ENCODE measurements around the gene C10orf53.
"Not testable (repeated sequence)": the region's sequence is repeated elsewhere in the genome, so short reads cannot be mapped to it uniquely, and the experiment has no call there.

The C10orf53 gene

GRCh38 chr10:49711481-49711880 is 32.0 kb downstream of the C10orf53 start:
- H3K9me3 ChIP-seq (ENCODE audit: control insufficient read depth, insufficient read depth, low read depth, low read length): no peaks in the 10 kb centered on the region
- no peak for TF ChIP-seq ZNF248 (tag by site-specific recombination; IDR thresholded peaks at IDR 0.05)
- no peak for TF ChIP-seq ZNF792 (tag by site-specific recombination; IDR thresholded peaks at IDR 0.05)
- TF ChIP-seq ZNF37A (tag by site-specific recombination; IDR thresholded peaks at IDR 0.05): no peak
- no peak for TF ChIP-seq SETDB1 (IDR thresholded peaks at IDR 0.05; ENCODE audit: insufficient read length, low read length)
- no peak for TF ChIP-seq PRDM2 (tag by site-specific recombination; IDR thresholded peaks at IDR 0.05; ENCODE audit: borderline replicate concordance)
- no peak for TF ChIP-seq ZNF133 (tag by site-specific recombination; IDR thresholded peaks at IDR 0.05)
- TF ChIP-seq KLF1 (tag by site-specific recombination; IDR thresholded peaks at IDR 0.05): no peak
- no peak for TF ChIP-seq ZNF747 (tag by site-specific recombination; IDR thresholded peaks at IDR 0.05)
- H3K36me3 ChIP-seq (ENCODE audit: control insufficient read depth in 2 of 2, insufficient read depth in 1 of 2, low read length in 2 of 2): no peaks in the 10 kb centered on the region
- ChIA-PET POLR2A (no interaction called here), CTCF (interaction anchor here (0.6 kb wide), 1 partner anchor 118 kb away, joined by 5 read pairs; no protein-coding TSS in a partner anchor)
- no peak overlapping the region for H3K27ac ChIP-seq (ENCODE audit: extremely low read depth, low read depth, low read length)
- no peaks in the 10 kb centered on the region for H3K4me1 ChIP-seq (ENCODE audit: control insufficient read depth, insufficient read depth, low read length)
- H3K4me3 ChIP-seq (ENCODE audit: low read depth, low read length): no peak overlapping the region

- no peaks in the 10 kb centered on the region for H3K9me3 ChIP-seq (ENCODE audit: control insufficient read depth, insufficient read depth, low read depth, low read length)
- no peak overlapping the region for H3K27ac ChIP-seq (ENCODE audit: extremely low read depth, low read depth, low read length)
- CTCF ChIA-PET: no interaction called here
- POLR2A ChIA-PET: no interaction called here
- TF ChIP-seq ZNF521 (tag by site-specific recombination; IDR thresholded peaks at IDR 0.05) (no peak), ZNF2 (tag by site-specific recombination; IDR thresholded peaks at IDR 0.05) (no peak), ZBTB48 (tag by site-specific recombination; IDR thresholded peaks at IDR 0.05) (no peak), GLI2 (tag by site-specific recombination; IDR thresholded peaks at IDR 0.05; ENCODE audit: borderline replicate concordance, low read depth) (no peak), ZNF221 (tag by site-specific recombination; IDR thresholded peaks at IDR 0.05; ENCODE audit: borderline replicate concordance) (no peak), TRIM28 (IDR thresholded peaks at IDR 0.05; ENCODE audit: borderline replicate concordance, low read length) (no peak), ZNF585B (tag by site-specific recombination; IDR thresholded peaks at IDR 0.05) (no peak), SCRT1 (tag by site-specific recombination; IDR thresholded peaks at IDR 0.05; ENCODE audit: borderline replicate concordance) (no peak), ZNF138 (tag by site-specific recombination; IDR thresholded peaks at IDR 0.05; ENCODE audit: borderline replicate concordance) (no peak), SP2 (tag by site-specific recombination; IDR thresholded peaks at IDR 0.05) (no peak), MZF1 (tag by site-specific recombination; IDR thresholded peaks at IDR 0.05; ENCODE audit: borderline replicate concordance) (no peak), ZSCAN30 (tag by site-specific recombination; IDR thresholded peaks at IDR 0.05) (no peak), ZSCAN23 (tag by site-specific recombination; IDR thresholded peaks at IDR 0.05) (no peak), KLF16 (tag by site-specific recombination; IDR thresholded peaks at IDR 0.05) (no peak), ZNF610 (tag by site-specific recombination; IDR thresholded peaks at IDR 0.05; ENCODE audit: borderline replicate concordance) (no peak)
- TF ChIP-seq, protein P1, sequence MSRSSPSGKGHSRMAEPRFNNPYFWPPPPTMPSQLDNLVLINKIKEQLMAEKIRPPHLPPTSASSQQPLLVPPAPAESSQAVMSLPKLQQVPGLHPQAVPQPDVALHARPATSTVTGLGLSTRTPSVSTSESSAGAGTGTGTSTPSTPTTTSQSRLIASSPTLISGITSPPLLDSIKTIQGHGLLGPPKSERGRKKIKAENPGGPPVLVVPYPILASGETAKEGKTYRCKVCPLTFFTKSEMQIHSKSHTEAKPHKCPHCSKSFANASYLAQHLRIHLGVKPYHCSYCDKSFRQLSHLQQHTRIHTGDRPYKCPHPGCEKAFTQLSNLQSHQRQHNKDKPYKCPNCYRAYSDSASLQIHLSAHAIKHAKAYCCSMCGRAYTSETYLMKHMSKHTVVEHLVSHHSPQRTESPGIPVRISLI (tag by site-specific recombination; IDR thresholded peaks at IDR 0.05): no peak
- H3K4me3 ChIP-seq (ENCODE audit: low read depth, low read length): no peak overlapping the region
- no peaks in the 10 kb centered on the region for H3K36me3 ChIP-seq (ENCODE audit: control insufficient read depth in 2 of 2, insufficient read depth in 1 of 2, low read length in 2 of 2)
- H3K4me1 ChIP-seq (ENCODE audit: control insufficient read depth, insufficient read depth, low read length): no peaks in the 10 kb centered on the region
Measured at GRCh38 chr10:49713266-49713665, 33.8 kb downstream of the C10orf53 start.

GRCh38 chr10:49715157-49715556 is 35.7 kb downstream of the C10orf53 start:
- POLR2A ChIA-PET; H3K9me3 ChIP-seq (ENCODE audit: control insufficient read depth, insufficient read depth, low read depth, low read length); H3K36me3 ChIP-seq (ENCODE audit: control insufficient read depth in 2 of 2, insufficient read depth in 1 of 2, low read length in 2 of 2); H3K4me3 ChIP-seq (ENCODE audit: low read depth, low read length); H3K4me1 ChIP-seq (ENCODE audit: control insufficient read depth, insufficient read depth, low read length); H3K27ac ChIP-seq (ENCODE audit: extremely low read depth, low read depth, low read length); CTCF ChIA-PET: not testable (repeated sequence)
